Pancreas (tissue), 10 donors: ENCODE measurements around the gene SEMA5A. TPM values are rescaled to one million over a fixed set of nuclear protein-coding genes. Genes with fewer than 3 reads are reported as not detected.

Experiments
- ATAC-seq, 4 donors: fragments of 200-7000 bp; cut with Tn5 transposase; one replicate each; pipeline versions ENCODE4 v1.8.0 to v1.9.1; 2020; ENCODE audit warnings: mild to moderate bottlenecking in 4 of 4, moderate library complexity in 4 of 4
- DNase-seq, 6 donors: peaks; one replicate each; pipeline ENCODE4 v3.0.0-alpha.2; 2020
- FAIRE-seq: peaks from 2 replicates; lab custom pipeline; 2012; peaks lifted over from hg19 to GRCh38; lab: Jason Lieb, UNC
- H3K27ac ChIP-seq, 4 donors: fragments of 200-600 bp; sonication (generic); 1 replicate in 3 of 4; 2 replicates in 1 of 4; pipeline versions ENCODE4 v1.5.0 to v1.8.0; 2020
- H3K27me3 ChIP-seq, 4 donors: fragments of 200-600 bp; one replicate each; pipeline ENCODE4 v1.8.0; 2021
- H3K36me3 ChIP-seq, 3 donors: fragments of 200-600 bp; sonication (generic) in 1 of 3; one replicate each; pipeline versions ENCODE4 v1.5.0 to v1.8.0; 2020 to 2021
- H3K4me1 ChIP-seq, 3 donors: fragments of 200-600 bp; one replicate each; pipeline ENCODE4 v1.8.0; 2021
- H3K4me3 ChIP-seq, 4 donors: fragments of 200-600 bp; sonication (generic) in 2 of 4; one replicate each; pipeline versions ENCODE4 v1.5.0 to v1.8.0; 2020 to 2021
- H3K9me3 ChIP-seq, 4 donors: fragments of 200-600 bp; one replicate each; pipeline ENCODE4 v1.8.0; 2021
- WGBS, 2 donors: extraction: QIAGEN DNeasy Blood & Tissue Kit; methylation state at CpG; one replicate each; pipeline ENCODE4 v1.1.7; 2013; 5-methylcytosine and 5-hydroxymethylcytosine counted together
- intact Hi-C, 3 donors: fragments of 100-400 bp; cut with DNase I; formaldehyde crosslinking; loops; one replicate each; pipeline versions ENCODE4 v1.11.1 to v1.14.2; 2022
- polyA plus RNA-seq, 2 donors: library from polyadenylated mRNA; stranded (reverse); fragments of 200-250 nt; gene quantifications; one replicate each; pipeline ENCODE4 v1.2.3, GENCODE V29; 2013
- total RNA-seq, 6 donors: library from RNA; stranded (reverse); fragmentation: NEBNext Ultra II Directional in 4 of 6; extraction: Animal tissue kit (Norgen Biotek cat#: 25700) in 4 of 6; gene quantifications; one replicate each; pipeline versions ENCODE4 v1.2.1 to v1.2.4, GENCODE V29; 2021 to 2023
- TF ChIP-seq, protein P1 (sequence below), 4 donors: fragments of 200-600 bp; sonication (generic) in 3 of 4; IDR thresholded peaks; one replicate each; pipeline versions ENCODE4 v1.5.0 to v1.8.0; 2021; ENCODE audit warnings: antibody characterized with exemption in 4 of 4
- donor health status: healthy with polysubstance abuse.
- donor health status: DM: no; HTN: no; CAD: no; lungs with moderate emphysema.
- donor health status: DM: no; HTN: no; CAD: no.
- donor health status: control.
- donor health status: control.
- donor health status: Bipolar disorder and iron deficiency.
- donor health status: DM: yes; HTN: yes; CAD: no.
- donor health status: DM: no; HTN: no; CAD: no.
- donor health status: DM: no; HTN: no; CAD: no.
- donor health status: DM: yes; HTN: yes; CAD: no.

SEMA5A gene
- total and polyA plus RNA-seq, 8 donors = 0.91 to 14.0 (median 6.4) TPM

DNA sequence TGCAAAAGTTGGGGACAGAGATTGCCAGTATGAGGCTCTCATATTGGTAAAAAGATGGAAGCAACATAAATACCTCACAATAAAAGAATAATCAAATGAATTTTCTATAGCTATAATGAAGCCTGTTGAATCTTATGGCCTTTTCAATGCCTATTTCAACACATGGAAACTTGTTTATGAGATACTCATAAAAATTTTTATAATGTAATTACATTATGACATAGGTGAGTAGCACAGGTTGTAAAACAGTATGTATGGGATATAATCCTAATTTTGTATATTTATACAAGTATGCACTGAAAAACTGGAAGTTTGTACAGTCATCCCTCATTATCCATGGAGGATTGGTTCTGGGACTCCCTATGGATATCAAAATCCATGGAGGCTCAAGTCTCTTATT is 21.2 kb upstream of the SEMA5A start:
- DNase-seq (no peak), ATAC-seq (no peak), FAIRE-seq (no peak)
- Histone ChIP-seq H3K4me3 (no peak overlapping the region), H3K36me3 (no peaks in the 10 kb centered on the region), H3K27ac (no peak overlapping the region), H3K4me1 (no peaks in the 10 kb centered on the region), H3K9me3 (no peaks in the 10 kb centered on the region), H3K27me3 (no peaks in the 10 kb centered on the region)
- TF ChIP-seq, protein P1, sequence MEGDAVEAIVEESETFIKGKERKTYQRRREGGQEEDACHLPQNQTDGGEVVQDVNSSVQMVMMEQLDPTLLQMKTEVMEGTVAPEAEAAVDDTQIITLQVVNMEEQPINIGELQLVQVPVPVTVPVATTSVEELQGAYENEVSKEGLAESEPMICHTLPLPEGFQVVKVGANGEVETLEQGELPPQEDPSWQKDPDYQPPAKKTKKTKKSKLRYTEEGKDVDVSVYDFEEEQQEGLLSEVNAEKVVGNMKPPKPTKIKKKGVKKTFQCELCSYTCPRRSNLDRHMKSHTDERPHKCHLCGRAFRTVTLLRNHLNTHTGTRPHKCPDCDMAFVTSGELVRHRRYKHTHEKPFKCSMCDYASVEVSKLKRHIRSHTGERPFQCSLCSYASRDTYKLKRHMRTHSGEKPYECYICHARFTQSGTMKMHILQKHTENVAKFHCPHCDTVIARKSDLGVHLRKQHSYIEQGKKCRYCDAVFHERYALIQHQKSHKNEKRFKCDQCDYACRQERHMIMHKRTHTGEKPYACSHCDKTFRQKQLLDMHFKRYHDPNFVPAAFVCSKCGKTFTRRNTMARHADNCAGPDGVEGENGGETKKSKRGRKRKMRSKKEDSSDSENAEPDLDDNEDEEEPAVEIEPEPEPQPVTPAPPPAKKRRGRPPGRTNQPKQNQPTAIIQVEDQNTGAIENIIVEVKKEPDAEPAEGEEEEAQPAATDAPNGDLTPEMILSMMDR (IDR thresholded peaks at IDR 0.05) = no peak
- intact Hi-C loops = no loop called here

DNA sequence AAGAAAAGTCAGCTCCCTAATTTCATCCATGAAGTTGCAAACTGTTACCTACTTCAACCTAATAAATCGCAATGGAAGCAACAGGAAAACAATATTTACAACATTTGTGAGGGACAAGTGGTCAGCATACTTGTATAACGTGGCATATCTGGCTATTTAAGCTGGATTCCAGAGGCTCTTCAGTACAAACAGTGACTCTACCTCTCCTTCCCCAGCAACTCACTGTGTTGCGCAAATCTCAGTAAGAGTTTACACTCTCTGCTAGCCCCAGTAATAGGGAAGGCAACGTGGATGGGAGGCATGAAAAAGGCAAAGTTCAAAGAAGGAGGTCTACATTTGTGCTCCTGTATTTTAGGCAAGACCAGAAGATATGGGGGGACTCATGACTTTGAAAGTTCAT is 18.9 kb upstream of the SEMA5A start:
- DNase-seq = no peak
- H3K27ac ChIP-seq = no peak overlapping the region
- intact Hi-C loops = no loop called here
- 77 to 81% methylated on average over 4 of the region's 4 CpGs for WGBS, 2 donors
- TF ChIP-seq, protein P1 (IDR thresholded peaks at IDR 0.05) = no peak
- H3K4me3 ChIP-seq = no peak overlapping the region
- H3K4me1 ChIP-seq = no peaks in the 10 kb centered on the region
- ATAC-seq = no peak
- no peaks in the 10 kb centered on the region for H3K36me3 ChIP-seq
- H3K27me3 ChIP-seq = no peaks in the 10 kb centered on the region
- no peaks in the 10 kb centered on the region for H3K9me3 ChIP-seq
- no peak for FAIRE-seq

DNA sequence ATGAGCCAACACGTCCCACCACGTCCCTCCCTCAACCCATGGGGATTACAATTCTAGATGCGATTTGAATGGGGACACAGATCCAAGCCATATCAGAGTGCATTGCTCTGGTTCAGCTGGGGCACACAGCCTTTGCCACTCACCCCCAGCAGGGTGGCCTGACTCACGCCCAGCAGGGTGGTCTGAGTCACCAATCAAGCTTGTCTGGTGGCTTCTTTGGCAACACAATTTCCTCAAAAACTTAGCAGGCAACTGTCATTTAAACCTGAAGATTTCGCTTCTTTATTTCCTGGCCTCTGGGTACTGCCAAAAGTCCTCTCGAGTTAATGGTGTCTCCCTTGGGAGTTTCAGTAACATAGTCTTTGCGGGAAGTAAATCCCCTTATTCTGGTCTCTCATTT is 16.3 kb upstream of the SEMA5A start:
- ATAC-seq (no peak), DNase-seq (no peak), FAIRE-seq (no peak)
- TF ChIP-seq, protein P1 (IDR thresholded peaks at IDR 0.05) = no peak
- Histone ChIP-seq H3K27ac (no peak overlapping the region), H3K9me3 (no peaks in the 10 kb centered on the region), H3K27me3 (no peaks in the 10 kb centered on the region), H3K36me3 (no peaks in the 10 kb centered on the region), H3K4me1 (no peaks in the 10 kb centered on the region), H3K4me3 (no peak overlapping the region)
- intact Hi-C loops = no loop called here
- WGBS, 2 donors = 75 to 81% methylated on average over 7 of the region's 7 CpGs

DNA sequence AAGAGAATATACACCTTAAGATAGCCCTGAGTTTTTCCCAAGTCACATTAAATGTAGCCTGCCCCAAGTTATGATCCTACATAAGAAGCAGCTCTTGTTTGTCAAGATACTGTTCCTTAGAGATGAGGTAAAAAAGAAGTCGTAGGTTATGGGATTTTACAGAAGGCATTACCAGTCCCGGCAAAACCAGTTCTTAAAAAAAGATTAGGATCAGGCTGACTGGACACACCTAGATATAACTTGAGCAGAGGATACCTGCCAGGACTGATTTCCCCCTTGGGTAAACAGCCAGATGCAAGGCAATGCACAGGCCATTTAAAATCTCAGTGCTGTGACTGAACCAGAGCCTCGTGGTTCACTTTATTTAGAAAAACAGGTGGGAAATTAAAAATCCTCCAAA is 14.1 kb upstream of the SEMA5A start:
- FAIRE-seq (no peak), DNase-seq (no peak), ATAC-seq (no peak)
- intact Hi-C loops = no loop called here
- H3K9me3 ChIP-seq = no peaks in the 10 kb centered on the region
- no peaks in the 10 kb centered on the region for H3K27me3 ChIP-seq
- 51 to 54% methylated on average over 3 of the region's 3 CpGs for WGBS, 2 donors
- no peak overlapping the region for H3K27ac ChIP-seq
- TF ChIP-seq, protein P1 (IDR thresholded peaks at IDR 0.05) = no peak
- H3K36me3 ChIP-seq = no peaks in the 10 kb centered on the region
- no peaks in the 10 kb centered on the region for H3K4me1 ChIP-seq
- no peak overlapping the region for H3K4me3 ChIP-seq

DNA sequence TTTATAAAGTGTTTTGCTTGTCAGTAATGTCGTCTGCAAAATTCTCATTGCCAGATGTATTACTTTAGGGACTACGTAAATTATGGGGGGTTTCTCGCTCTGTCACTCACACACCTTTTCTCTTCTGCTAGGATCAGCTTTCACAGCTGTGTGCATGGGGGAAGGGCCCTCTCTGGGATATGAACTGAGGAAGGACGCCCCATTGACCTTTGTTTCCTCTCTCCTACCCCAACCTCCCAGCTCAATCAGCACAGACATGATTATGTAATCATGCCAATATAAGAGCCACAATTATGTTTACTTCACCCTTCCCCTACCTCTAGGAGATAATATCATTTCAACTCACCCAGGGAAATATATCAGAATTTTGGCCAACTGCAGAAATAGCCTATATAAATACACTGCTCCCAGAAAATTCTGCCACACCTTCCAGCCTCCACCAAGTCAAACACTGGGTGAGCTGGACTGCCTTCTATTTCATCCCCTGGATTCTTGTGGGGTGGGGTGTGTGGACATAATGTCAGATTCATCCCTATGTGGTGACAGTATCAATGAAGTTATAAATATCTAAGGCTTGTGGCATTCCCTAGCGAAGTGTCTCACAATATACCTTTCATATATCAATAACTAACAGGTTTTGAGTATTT is 12.6 kb upstream of the SEMA5A start:
- intact Hi-C loops = no loop called here
- TF ChIP-seq, protein P1 (IDR thresholded peaks at IDR 0.05) = no peak
- 59 to 62% methylated on average over 5 of the region's 5 CpGs for WGBS, 2 donors
- Histone ChIP-seq H3K36me3 (no peaks in the 10 kb centered on the region), H3K27me3 (no peaks in the 10 kb centered on the region), H3K27ac (no peak overlapping the region), H3K4me3 (no peak overlapping the region), H3K9me3 (no peaks in the 10 kb centered on the region), H3K4me1 (no peaks in the 10 kb centered on the region)
- no peak for FAIRE-seq
- no peak for ATAC-seq
- no peak for DNase-seq
